Keratinocyte (primary cell): ENCODE results near the gene CILP2. TPM values are rescaled to one million over a fixed set of nuclear protein-coding genes. Genes with fewer than 3 reads are reported as not detected.
A peak's percentile ranks its signal among the peaks of the same experiment; 100 is the strongest.

ENCODE experiments used
- DNase-seq: peaks from one replicate; pipeline ENCODE4 v3.0.0-alpha.2; 2011; ENCODE audit warnings: low read depth, missing footprints, low spot score
- FAIRE-seq: peaks from 2 replicates; lab custom pipeline; 2011; peaks lifted over from hg19 to GRCh38; lab: Jason Lieb, UNC
- H2AFZ ChIP-seq: 2 replicates; pipeline ENCODE4 v1.6.0; 2012; ENCODE audit warnings: low read length, control low read depth, inconsistent platforms; ENCODE audit not compliant: control insufficient read depth
- H3K27ac ChIP-seq: 2 replicates; pipeline ENCODE4 v1.5.1; 2011; ENCODE audit warnings: low read length; ENCODE audit not compliant: control insufficient read depth, insufficient read depth
- H3K27me3 ChIP-seq: 3 replicates; pipeline ENCODE4 v1.6.0; 2011; ENCODE audit warnings: low read length; ENCODE audit not compliant: control insufficient read depth, insufficient read depth; ENCODE audit errors: extremely low read depth
- H3K36me3 ChIP-seq, 2 experiments: 2 replicates in 1 of 2; 3 replicates in 1 of 2; pipeline ENCODE4 v1.5.1; 2011; ENCODE audit warnings: low read length in 2 of 2, mild to moderate bottlenecking in 1 of 2; ENCODE audit not compliant: control insufficient read depth in 2 of 2, insufficient read depth in 2 of 2; ENCODE audit errors: extremely low read depth in 1 of 2
- H3K4me1 ChIP-seq: 3 replicates; pipeline ENCODE4 v1.5.1; 2011; ENCODE audit warnings: low read length; ENCODE audit not compliant: control insufficient read depth, insufficient read depth; ENCODE audit errors: extremely low read depth
- H3K4me2 ChIP-seq: 3 replicates; pipeline ENCODE4 v1.6.0; 2011; ENCODE audit warnings: low read depth, low read length; ENCODE audit not compliant: control insufficient read depth, insufficient read depth; ENCODE audit errors: extremely low read depth
- H3K4me3 ChIP-seq, 3 experiments: fragments of 200-600 bp in 1 of 3; sonication (generic) in 1 of 3; 2 replicates in 2 of 3; 3 replicates in 1 of 3; pipeline ENCODE4 v1.5.1; 2011 to 2016; ENCODE audit warnings: low read length in 3 of 3, mild to moderate bottlenecking in 3 of 3, control low read depth in 2 of 3, inconsistent platforms in 1 of 3, low read depth in 1 of 3, mixed read lengths in 1 of 3, mixed run types in 1 of 3, moderate library complexity in 1 of 3; ENCODE audit not compliant: control insufficient read depth in 2 of 3, insufficient read depth in 2 of 3; ENCODE audit errors: extremely low read depth in 1 of 3
- H3K79me2 ChIP-seq: 2 replicates; pipeline ENCODE4 v1.6.0; 2012; ENCODE audit warnings: low read length; ENCODE audit not compliant: control insufficient read depth, insufficient read depth
- H3K9ac ChIP-seq: 3 replicates; pipeline ENCODE4 v1.6.0; 2011; ENCODE audit warnings: low read length; ENCODE audit not compliant: control insufficient read depth, insufficient read depth; ENCODE audit errors: extremely low read depth
- H3K9me1 ChIP-seq: 3 replicates; pipeline ENCODE4 v1.6.0; 2011; ENCODE audit warnings: low read length; ENCODE audit not compliant: control insufficient read depth, insufficient read depth; ENCODE audit errors: extremely low read depth
- H3K9me3 ChIP-seq: 2 replicates; pipeline ENCODE4 v1.5.1; 2012; ENCODE audit warnings: low read depth, low read length; ENCODE audit not compliant: control insufficient read depth
- H4K20me1 ChIP-seq: 3 replicates; pipeline ENCODE4 v1.6.0; 2011; ENCODE audit warnings: low read length; ENCODE audit not compliant: control insufficient read depth, insufficient read depth; ENCODE audit errors: extremely low read depth
- CTCF ChIP-seq, 3 experiments: IDR thresholded peaks in 1 of 3; conservative IDR thresholded peaks in 1 of 3; optimal IDR thresholded peaks in 1 of 3; 2 replicates in 2 of 3; 3 replicates in 1 of 3; pipeline versions ENCODE3 to v1.5.1; 2011; ENCODE audit warnings: low read length in 3 of 3, mild to moderate bottlenecking in 3 of 3, moderate library complexity in 2 of 3, control low read depth in 1 of 3, inconsistent platforms in 1 of 3; ENCODE audit not compliant: insufficient read depth in 2 of 3; ENCODE audit errors: extremely low read depth in 1 of 3
- EZH2 ChIP-seq: IDR thresholded peaks from one replicate; pipeline ENCODE4 v1.6.1; 2012; ENCODE audit warnings: inconsistent platforms, mild to moderate bottlenecking, low read length, moderate library complexity
- dilution Hi-C: fragments of 300-500 bp; cut with MboI; formaldehyde crosslinking; loops from one replicate; pipeline ENCODE4 v1.7.0; 2020; ENCODE audit warnings: low sequenced_read_pairs; ENCODE audit not compliant: extremely low pct_ligation_motif_present
- polyA minus RNA-seq, 3 experiments: library from RNA; depleted of rRNA, polyadenylated mRNA; stranded (reverse); fragments of >200 nt; gene quantifications; 1 replicate in 1 of 3; 2 replicates in 1 of 3; 3 replicates in 1 of 3; pipeline ENCODE4 v1.2.3, GENCODE V29; 2011
- polyA plus RNA-seq, 5 experiments: library from polyadenylated mRNA; depleted of rRNA in 3 of 5; stranded (reverse) in 3 of 5; stranded (forward) in 1 of 5; unstranded in 1 of 5; fragments of >200 nt; gene quantifications; 1 replicate in 1 of 5; 2 replicates in 3 of 5; 3 replicates in 1 of 5; pipeline versions ENCODE4 v1.2.1 to v1.2.3, GENCODE V29; 2011 to 2012; ENCODE audit warnings: missing spikeins in 2 of 5, low read depth in 1 of 5, low replicate concordance in 1 of 5

CILP2 gene, protein sequence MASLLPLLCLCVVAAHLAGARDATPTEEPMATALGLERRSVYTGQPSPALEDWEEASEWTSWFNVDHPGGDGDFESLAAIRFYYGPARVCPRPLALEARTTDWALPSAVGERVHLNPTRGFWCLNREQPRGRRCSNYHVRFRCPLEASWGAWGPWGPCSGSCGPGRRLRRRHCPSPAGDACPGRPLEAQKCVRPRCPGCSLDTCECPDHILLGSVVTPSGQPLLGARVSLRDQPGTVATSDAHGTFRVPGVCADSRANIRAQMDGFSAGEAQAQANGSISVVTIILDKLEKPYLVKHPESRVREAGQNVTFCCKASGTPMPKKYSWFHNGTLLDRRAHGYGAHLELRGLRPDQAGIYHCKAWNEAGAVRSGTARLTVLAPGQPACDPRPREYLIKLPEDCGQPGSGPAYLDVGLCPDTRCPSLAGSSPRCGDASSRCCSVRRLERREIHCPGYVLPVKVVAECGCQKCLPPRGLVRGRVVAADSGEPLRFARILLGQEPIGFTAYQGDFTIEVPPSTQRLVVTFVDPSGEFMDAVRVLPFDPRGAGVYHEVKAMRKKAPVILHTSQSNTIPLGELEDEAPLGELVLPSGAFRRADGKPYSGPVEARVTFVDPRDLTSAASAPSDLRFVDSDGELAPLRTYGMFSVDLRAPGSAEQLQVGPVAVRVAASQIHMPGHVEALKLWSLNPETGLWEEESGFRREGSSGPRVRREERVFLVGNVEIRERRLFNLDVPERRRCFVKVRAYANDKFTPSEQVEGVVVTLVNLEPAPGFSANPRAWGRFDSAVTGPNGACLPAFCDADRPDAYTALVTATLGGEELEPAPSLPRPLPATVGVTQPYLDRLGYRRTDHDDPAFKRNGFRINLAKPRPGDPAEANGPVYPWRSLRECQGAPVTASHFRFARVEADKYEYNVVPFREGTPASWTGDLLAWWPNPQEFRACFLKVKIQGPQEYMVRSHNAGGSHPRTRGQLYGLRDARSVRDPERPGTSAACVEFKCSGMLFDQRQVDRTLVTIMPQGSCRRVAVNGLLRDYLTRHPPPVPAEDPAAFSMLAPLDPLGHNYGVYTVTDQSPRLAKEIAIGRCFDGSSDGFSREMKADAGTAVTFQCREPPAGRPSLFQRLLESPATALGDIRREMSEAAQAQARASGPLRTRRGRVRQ
- 0.07 to 0.21 TPM (median 0.14 TPM) in 3 replicates for polyA plus RNA-seq
- not detected for polyA plus RNA-seq (2011; ENCODE audit: low read depth)
- polyA plus RNA-seq (2011; cell fraction: cytosol; rRNA removed), result 0.01 and 0.12 TPM in 2 replicates
- polyA plus RNA-seq (2011; cell fraction: nucleus; rRNA removed), result 0.33 and 0.67 TPM in 2 replicates
- 0.11 and 0.18 TPM in 2 replicates for polyA plus RNA-seq (2012; ENCODE audit: low replicate concordance)
- 0.07 to 0.16 TPM in 2 of 3 replicates, not detected in the other for polyA minus RNA-seq
- 0.58 TPM for polyA minus RNA-seq (2011; cell fraction: cytosol; rRNA and poly(A)+ RNA removed)
- polyA minus RNA-seq (2011; cell fraction: nucleus; rRNA and poly(A)+ RNA removed), result 1.1 and 1.4 TPM in 2 replicates

DNA sequence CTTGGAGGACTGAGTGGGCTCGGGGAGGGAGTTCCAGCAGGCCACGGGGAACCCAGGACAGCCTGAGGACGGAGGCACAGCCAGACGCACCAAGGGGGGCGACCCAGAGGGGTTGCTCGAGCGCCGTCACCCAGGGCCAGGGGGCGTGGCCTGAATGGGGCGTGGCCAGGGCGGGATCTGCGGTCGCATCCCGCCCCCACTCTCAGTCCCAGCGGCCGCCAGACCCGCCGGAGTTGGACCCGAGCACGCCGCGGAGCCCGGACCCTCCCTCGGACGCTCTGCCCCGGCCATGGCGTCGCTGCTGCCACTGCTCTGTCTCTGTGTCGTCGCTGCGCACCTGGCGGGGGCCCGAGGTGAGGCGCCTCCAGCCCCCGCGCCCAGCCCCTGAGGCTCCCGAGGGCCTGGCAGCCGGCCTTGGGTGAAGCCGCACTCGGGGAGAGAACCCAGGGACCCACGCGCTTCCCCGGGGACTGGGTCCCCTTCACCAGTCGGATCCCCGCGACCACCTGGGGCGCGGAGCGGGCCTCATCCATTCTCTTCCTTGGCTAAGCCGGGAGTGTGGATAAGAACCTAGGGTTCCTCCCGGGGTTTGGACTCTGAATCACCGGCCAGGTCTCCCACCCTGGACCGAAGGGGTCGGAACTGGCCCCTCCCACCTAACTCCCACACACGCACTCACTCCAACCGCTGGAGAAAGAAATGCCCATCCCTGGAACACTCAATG, at the start of gene CILP2:
TSS of gene CILP2 (plus strand) at position 205 of the 724 bp plus-strand sequence. CDS start at position 290, 85 bp downstream.
- Histone ChIP-seq H3K9me3 (no peaks in the 10 kb centered on the region), H3K79me2 (no peaks in the 10 kb centered on the region), H3K27ac (no peak within 1 kb of the TSS), H3K4me3 (peak within 1 kb of the TSS; percentile 2 to 37 (median 10)), H3K36me3 (no peaks in the 10 kb centered on the region), H3K9ac (no peak within 1 kb of the TSS), H2AFZ (peak within 1 kb of the TSS; percentile 12), H4K20me1 (no peaks in the 10 kb centered on the region), H3K9me1 (no peaks in the 10 kb centered on the region), H3K27me3 (peaks cover 37% of the 10 kb centered on the region), H3K4me2 (peak within 1 kb of the TSS; percentile 64), H3K4me1 (peaks cover 8% of the 10 kb centered on the region)
- DNase-seq, result no peak
- TF ChIP-seq EZH2 (peak; percentile 30), CTCF (optimal IDR thresholded peaks at IDR 0.05 in 1 of 3, IDR thresholded peaks at IDR 0.05 in 1 of 3, conservative IDR thresholded peaks at IDR 0.05 in 1 of 3; ENCODE audit: extremely low read depth in 1 of 3, insufficient read depth in 2 of 3, low read length in 3 of 3) (no peak)
- dilution Hi-C loops, result no loop called here
- FAIRE-seq, result no peak
